Erythroblast (primary cell): ENCODE results near the gene ERP27.

ENCODE experiments used
- GATA1 ChIP-seq: IDR thresholded peaks from 2 replicates; pipeline ENCODE4 v1.6.1; 2011; ENCODE audit warnings: low read depth, mild to moderate bottlenecking, control low read depth, low read length, moderate library complexity
- POLR2A ChIP-seq: IDR thresholded peaks from 2 replicates; pipeline ENCODE4 v1.6.1; 2011; ENCODE audit warnings: mild to moderate bottlenecking, low read length

GRCh38 chr12:14900521-14901227 is 37.7 kb downstream of the ERP27 start:
- TF ChIP-seq POLR2A (no peak), GATA1 (no peak)
